ENCODE measurements around the gene ULK2.

DNA sequence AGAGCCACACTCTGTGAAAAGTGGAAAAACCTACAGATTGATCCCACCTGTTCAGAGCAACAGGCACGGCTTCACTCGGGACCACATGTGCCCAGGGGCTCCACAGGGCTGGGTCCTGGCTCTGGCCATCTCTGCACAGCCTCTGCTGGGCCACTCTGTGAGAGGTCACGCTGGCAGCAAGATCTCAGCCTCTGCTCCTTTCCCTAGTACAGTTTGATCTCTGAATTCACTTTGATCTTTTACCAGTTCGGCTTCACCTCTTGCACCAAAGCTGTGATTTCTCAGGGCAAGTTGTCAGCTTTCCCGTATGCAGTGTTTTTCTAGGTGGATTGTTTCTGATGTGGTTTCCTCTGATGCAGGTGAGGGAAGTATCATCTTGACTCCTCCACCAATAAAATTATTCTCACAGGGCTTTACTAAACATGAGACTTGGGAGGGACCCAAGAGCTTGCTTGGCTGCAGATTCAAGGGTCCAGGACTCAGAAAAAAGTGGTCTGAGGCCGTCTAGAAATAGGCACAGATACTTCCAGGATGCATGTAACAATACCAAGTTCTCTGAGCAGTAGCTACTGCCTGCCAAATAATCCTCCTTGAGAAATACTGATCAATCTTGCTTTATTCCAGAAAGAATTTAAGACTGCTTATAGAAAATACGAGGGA lies 95.6 kb downstream of the ULK2 start:
- TF ChIP-seq EZH2 (IDR thresholded peaks at IDR 0.05; ENCODE audit: insufficient read depth, poor library complexity, severe bottlenecking), result no peak
- TF ChIP-seq EZH2phosphoT487 (IDR thresholded peaks at IDR 0.05; ENCODE audit: insufficient read depth, low read depth), result no peak
